ENCODE data around the gene UAP1L1. TPM values are rescaled to one million over a fixed set of nuclear protein-coding genes. Genes with fewer than 3 reads are reported as not detected.
A peak's percentile ranks its signal among the peaks of the same experiment; 100 is the strongest.

Gene UAP1L1
- total and polyA plus RNA-seq, 9 of the 15 experiments (the other 6 are each of a cell fraction or from before 2014, with no cell fraction given), result 0.20 to 8.6 (median 3.7) TPM

DNA sequence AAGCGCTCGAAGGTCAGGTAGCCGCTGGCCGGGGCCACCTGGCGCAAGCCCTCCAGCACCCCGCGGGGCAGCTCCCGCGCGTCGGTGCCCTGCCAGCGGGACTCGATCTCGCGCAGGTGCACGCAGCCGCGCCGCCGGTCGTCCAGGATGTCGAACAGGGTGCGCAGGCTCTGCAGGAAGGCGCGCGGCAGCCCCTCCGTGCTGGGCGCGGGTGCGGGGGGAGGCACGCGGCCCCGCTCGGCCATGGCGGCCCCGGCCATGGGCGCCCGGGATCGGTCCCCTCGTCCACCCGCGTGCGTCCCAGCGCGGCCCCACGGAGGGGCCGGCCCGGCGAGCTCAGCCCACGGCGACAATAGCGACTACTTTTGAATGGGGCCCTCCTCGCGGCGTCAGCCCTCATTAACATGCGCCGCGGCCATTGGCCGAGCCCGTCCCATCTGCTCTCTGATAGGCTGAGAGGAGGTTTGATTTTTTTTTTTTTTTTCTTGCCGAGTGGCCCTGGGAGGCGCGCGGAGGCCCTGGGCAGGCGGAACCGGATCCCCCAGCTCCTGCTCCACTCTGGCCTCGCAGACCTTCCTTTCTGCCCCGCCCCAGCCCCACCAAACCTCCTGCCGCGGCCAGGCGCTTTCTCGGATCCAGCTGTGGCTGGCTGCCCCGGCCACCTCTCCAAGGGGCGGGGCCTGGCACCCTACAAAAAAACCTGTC, 7.0 kb upstream of the UAP1L1 start, which contains the start of gene SAPCD2:
Gene SAPCD2, minus strand, starts transcription at position 357 of the 705 bp plus-strand sequence. Its CDS starts 97 bp downstream, at position 260.
- H3K9me1 ChIP-seq (ENCODE audit: control insufficient read depth, insufficient read depth, low read length), result peaks cover 8% of the 10 kb centered on the region
- under 1% methylated on average over 72 of the region's 74 CpGs for WGBS (ENCODE audit: insufficient coverage, low coverage, missing lambda C conversion rate)
- ATAC-seq (peak; percentile 92), FAIRE-seq (peak; percentile 97), DNase-seq (ENCODE audit: extremely low read depth in 1 of 4, low spot score in 3 of 4) (peak; percentile 92 to 96 (median 94))
- peaks cover 39% of the 10 kb centered on the region for H3K79me2 ChIP-seq (ENCODE audit: control insufficient read depth, insufficient read depth, low read length)
- H3K9me3 ChIP-seq (replicated peaks; ENCODE audit: control insufficient read depth, insufficient read depth, low read depth, low read length), result no peaks in the 10 kb centered on the region
- H3K4me3 ChIP-seq, result peak within 1 kb of the TSS; percentile 65
- peak within 1 kb of the TSS; percentile 86 to 94 for H3K9ac ChIP-seq (ENCODE audit: insufficient read depth in 1 of 2, low read depth in 2 of 2, low read length in 2 of 2)
- POLR2A ChIA-PET, result interaction anchor here (0.7 to 2.5 kb wide), 13 partner anchors 9 to 223 kb away, joined by 3 to 14 read pairs (median 4); partner anchors contain the start of genes MAN1B1, NPDC1 and TUBB4B
- BruUV-seq (replicated peaks), result no TSS peak
- H3K36me3 ChIP-seq (ENCODE audit: control insufficient read depth, insufficient read depth, low read length), result peaks cover 22% of the 10 kb centered on the region; the same call in 2 of the 3 replicates
- H3K4me2 ChIP-seq (ENCODE audit: insufficient read depth, low read length), result peak within 1 kb of the TSS; percentile 91
- in situ Hi-C loops (cut with MboI), result no loop called here
- H3K27ac ChIP-seq (ENCODE audit: extremely low read depth, low read depth, low read length), result peak within 1 kb of the TSS; percentile 88
- peak within 1 kb of the TSS; percentile 73 for H2AFZ ChIP-seq (ENCODE audit: low read depth, low read length)
- CTCF ChIA-PET (ENCODE audit: low intra/inter-chr PET ratio), result interaction anchor here (0.6 kb wide), 1 partner anchor 24 kb away, joined by 7 read pairs; no protein-coding TSS in a partner anchor
- H3K4me1 ChIP-seq (replicated peaks in 1 of 2; ENCODE audit: control insufficient read depth in 2 of 2, insufficient read depth in 2 of 2, low read length in 2 of 2), result peaks cover 40 to 78% of the 10 kb centered on the region in 2 experiments
- no peaks in the 10 kb centered on the region for H3K27me3 ChIP-seq (ENCODE audit: control insufficient read depth in 2 of 2, insufficient read depth in 2 of 2, low read length in 2 of 2)
- H4K20me1 ChIP-seq (replicated peaks; ENCODE audit: control insufficient read depth, insufficient read depth, low read length), result peaks cover 14% of the 10 kb centered on the region
- intact Hi-C loops (cut with micrococcal nuclease), result no loop called here
- TF ChIP-seq FOS (IDR thresholded peaks at IDR 0.05; ENCODE audit: extremely low read depth, insufficient read length), result peak; percentile 77
- TF ChIP-seq GTF2F1 (IDR thresholded peaks at IDR 0.05; ENCODE audit: low read depth, low read length), result 0 out of 2 replicates have a peak, but pooled peaks have one; percentile 19
- TF ChIP-seq MBD2 (IDR thresholded peaks at IDR 0.05; ENCODE audit: borderline replicate concordance, low read depth), result peak; percentile 50; the same call in 1 of the 2 replicates
- TF ChIP-seq FOSL1 (tag; conservative IDR thresholded peaks at IDR 0.05), result peak; percentile 34
- TF ChIP-seq, protein P1, sequence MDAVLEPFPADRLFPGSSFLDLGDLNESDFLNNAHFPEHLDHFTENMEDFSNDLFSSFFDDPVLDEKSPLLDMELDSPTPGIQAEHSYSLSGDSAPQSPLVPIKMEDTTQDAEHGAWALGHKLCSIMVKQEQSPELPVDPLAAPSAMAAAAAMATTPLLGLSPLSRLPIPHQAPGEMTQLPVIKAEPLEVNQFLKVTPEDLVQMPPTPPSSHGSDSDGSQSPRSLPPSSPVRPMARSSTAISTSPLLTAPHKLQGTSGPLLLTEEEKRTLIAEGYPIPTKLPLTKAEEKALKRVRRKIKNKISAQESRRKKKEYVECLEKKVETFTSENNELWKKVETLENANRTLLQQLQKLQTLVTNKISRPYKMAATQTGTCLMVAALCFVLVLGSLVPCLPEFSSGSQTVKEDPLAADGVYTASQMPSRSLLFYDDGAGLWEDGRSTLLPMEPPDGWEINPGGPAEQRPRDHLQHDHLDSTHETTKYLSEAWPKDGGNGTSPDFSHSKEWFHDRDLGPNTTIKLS (IDR thresholded peaks at IDR 0.05; ENCODE audit: borderline replicate concordance, low read depth), result peak; percentile 56; the same call in 1 of the 2 replicates
- TF ChIP-seq ZKSCAN1 (IDR thresholded peaks at IDR 0.05; ENCODE audit: low read depth, low read length), result no peak
- TF ChIP-seq, protein P2, sequence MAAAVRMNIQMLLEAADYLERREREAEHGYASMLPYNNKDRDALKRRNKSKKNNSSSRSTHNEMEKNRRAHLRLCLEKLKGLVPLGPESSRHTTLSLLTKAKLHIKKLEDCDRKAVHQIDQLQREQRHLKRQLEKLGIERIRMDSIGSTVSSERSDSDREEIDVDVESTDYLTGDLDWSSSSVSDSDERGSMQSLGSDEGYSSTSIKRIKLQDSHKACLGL (CRISPR knock-in tag; IDR thresholded peaks at IDR 0.05; ENCODE audit: borderline replicate concordance, poor library complexity, severe bottlenecking), result no peak
- TF ChIP-seq, protein P3, sequence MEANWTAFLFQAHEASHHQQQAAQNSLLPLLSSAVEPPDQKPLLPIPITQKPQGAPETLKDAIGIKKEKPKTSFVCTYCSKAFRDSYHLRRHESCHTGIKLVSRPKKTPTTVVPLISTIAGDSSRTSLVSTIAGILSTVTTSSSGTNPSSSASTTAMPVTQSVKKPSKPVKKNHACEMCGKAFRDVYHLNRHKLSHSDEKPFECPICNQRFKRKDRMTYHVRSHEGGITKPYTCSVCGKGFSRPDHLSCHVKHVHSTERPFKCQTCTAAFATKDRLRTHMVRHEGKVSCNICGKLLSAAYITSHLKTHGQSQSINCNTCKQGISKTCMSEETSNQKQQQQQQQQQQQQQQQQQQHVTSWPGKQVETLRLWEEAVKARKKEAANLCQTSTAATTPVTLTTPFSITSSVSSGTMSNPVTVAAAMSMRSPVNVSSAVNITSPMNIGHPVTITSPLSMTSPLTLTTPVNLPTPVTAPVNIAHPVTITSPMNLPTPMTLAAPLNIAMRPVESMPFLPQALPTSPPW (CRISPR knock-in tag; IDR thresholded peaks at IDR 0.05), result peak; percentile 84
- TF ChIP-seq, protein P4, sequence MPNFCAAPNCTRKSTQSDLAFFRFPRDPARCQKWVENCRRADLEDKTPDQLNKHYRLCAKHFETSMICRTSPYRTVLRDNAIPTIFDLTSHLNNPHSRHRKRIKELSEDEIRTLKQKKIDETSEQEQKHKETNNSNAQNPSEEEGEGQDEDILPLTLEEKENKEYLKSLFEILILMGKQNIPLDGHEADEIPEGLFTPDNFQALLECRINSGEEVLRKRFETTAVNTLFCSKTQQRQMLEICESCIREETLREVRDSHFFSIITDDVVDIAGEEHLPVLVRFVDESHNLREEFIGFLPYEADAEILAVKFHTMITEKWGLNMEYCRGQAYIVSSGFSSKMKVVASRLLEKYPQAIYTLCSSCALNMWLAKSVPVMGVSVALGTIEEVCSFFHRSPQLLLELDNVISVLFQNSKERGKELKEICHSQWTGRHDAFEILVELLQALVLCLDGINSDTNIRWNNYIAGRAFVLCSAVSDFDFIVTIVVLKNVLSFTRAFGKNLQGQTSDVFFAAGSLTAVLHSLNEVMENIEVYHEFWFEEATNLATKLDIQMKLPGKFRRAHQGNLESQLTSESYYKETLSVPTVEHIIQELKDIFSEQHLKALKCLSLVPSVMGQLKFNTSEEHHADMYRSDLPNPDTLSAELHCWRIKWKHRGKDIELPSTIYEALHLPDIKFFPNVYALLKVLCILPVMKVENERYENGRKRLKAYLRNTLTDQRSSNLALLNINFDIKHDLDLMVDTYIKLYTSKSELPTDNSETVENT (CRISPR knock-in tag; IDR thresholded peaks at IDR 0.05), result peak; percentile 67
- TF ChIP-seq U2AF1 (optimal IDR thresholded peaks at IDR 0.05; ENCODE audit: low read depth, low read length), result peak; percentile 26
- peak; percentile 98 for TF ChIP-seq PHF21A (IDR thresholded peaks at IDR 0.05; ENCODE audit: borderline replicate concordance, low read depth)
- peak in 1 of 2 experiments; percentile 65; a peak in 2 of 4 replicates for TF ChIP-seq HDAC1 (IDR thresholded peaks at IDR 0.05)
- TF ChIP-seq ZBTB1 (CRISPR knock-in tag; IDR thresholded peaks at IDR 0.05; ENCODE audit: borderline replicate concordance, low read depth), result 0 out of 2 replicates have a peak, but pooled peaks have one; percentile 2
- no peak for TF ChIP-seq ZNF707 (CRISPR knock-in tag; conservative IDR thresholded peaks at IDR 0.05)
- 0 out of 2 replicates have a peak, but pooled peaks have one; percentile 7 for TF ChIP-seq HCFC1 (IDR thresholded peaks at IDR 0.05; ENCODE audit: low read depth, low read length)

Measured in K562 (cell line).